PC-9 (cell line): Measurements from ENCODE around the gene BFSP1. TPM values are rescaled to one million over a fixed set of nuclear protein-coding genes. Genes with fewer than 3 reads are reported as not detected.

Experiments used
- BruUV-seq: library from RNA; stranded (reverse); fragments of 400-500 nt; replicated peaks from 2 replicates; lab custom pipeline; 2021; lab: Mats Ljungman, UMichigan
- CTCF ChIA-PET: fragments of 300-600 bp; sonication (Branson Sonifier 250); formaldehyde crosslinking; loops from one replicate; lab custom pipeline; 2022; ENCODE audit warnings: antibody characterized with exemption; lab: Charles Lee
- POLR2A ChIA-PET: fragments of 300-600 bp; sonication (Branson Sonifier 250); formaldehyde crosslinking; loops from one replicate; lab custom pipeline; 2022; ENCODE audit warnings: antibody characterized with exemption; ENCODE audit not compliant: unreplicated experiment; lab: Charles Lee
- DNase-seq, 2 experiments: peaks; one replicate each; pipeline versions ENCODE4 v3.0.0 to v3.0.0-alpha.2; 2015 to 2022; ENCODE audit warnings: mixed read lengths in 1 of 2
- H2AFZ ChIP-seq: fragments of 200-600 bp; sonication (generic); 2 replicates; pipeline ENCODE4 v1.8.1; 2017; ENCODE audit warnings: antibody characterized with exemption
- H3F3A ChIP-seq: fragments of 200-600 bp; sonication (generic); 2 replicates; pipeline ENCODE4 v1.8.1; 2017; ENCODE audit warnings: antibody characterized with exemption, mild to moderate bottlenecking, low read depth; ENCODE audit not compliant: insufficient read depth
- H3K27ac ChIP-seq: fragments of 200-600 bp; sonication (generic); 2 replicates; pipeline ENCODE4 v1.6.1; 2016; ENCODE audit warnings: mixed run types
- H3K27me3 ChIP-seq: fragments of 200-600 bp; sonication (generic); 2 replicates; pipeline ENCODE4 v1.6.1; 2016; ENCODE audit warnings: low read depth, mixed run types; ENCODE audit not compliant: insufficient read depth
- H3K36me3 ChIP-seq: fragments of 200-600 bp; sonication (generic); 2 replicates; pipeline ENCODE4 v1.6.1; 2016; ENCODE audit warnings: low read depth, mixed run types
- H3K4me1 ChIP-seq: fragments of 200-600 bp; sonication (generic); replicated peaks from 2 replicates; pipeline ENCODE4 v1.6.1; 2016; ENCODE audit warnings: mixed run types; ENCODE audit not compliant: insufficient read depth
- H3K4me2 ChIP-seq: fragments of 200-600 bp; sonication (generic); 2 replicates; pipeline ENCODE4 v1.6.1; 2017; ENCODE audit warnings: mixed run types
- H3K4me3 ChIP-seq: fragments of 200-600 bp; sonication (generic); 2 replicates; pipeline ENCODE4 v1.6.1; 2016; ENCODE audit warnings: mixed run types
- H3K79me2 ChIP-seq: fragments of 200-600 bp; sonication (generic); 2 replicates; pipeline ENCODE4 v1.6.1; 2017; ENCODE audit warnings: low read depth, mixed run types
- H3K9me2 ChIP-seq: fragments of 200-600 bp; sonication (generic); 2 replicates; pipeline ENCODE4 v1.8.1; 2017; ENCODE audit warnings: mild to moderate bottlenecking; ENCODE audit not compliant: insufficient read depth
- H3K9me3 ChIP-seq: fragments of 200-600 bp; sonication (generic); 2 replicates; pipeline ENCODE4 v1.8.1; 2016; ENCODE audit warnings: low read depth; ENCODE audit not compliant: insufficient read depth
- H4K20me1 ChIP-seq: fragments of 200-600 bp; sonication (generic); 2 replicates; pipeline ENCODE4 v1.8.1; 2017; ENCODE audit not compliant: insufficient read depth
- EZH2 ChIP-seq: fragments of 200-600 bp; sonication (generic); IDR thresholded peaks from 2 replicates; pipeline ENCODE4 v1.8.0; 2017; ENCODE audit warnings: antibody characterized with exemption, low read depth
- intact Hi-C: fragments of 100-400 bp; cut with micrococcal nuclease; formaldehyde crosslinking; loops from one replicate; pipeline ENCODE4 v1.10.0; 2022; ENCODE audit not compliant: unreplicated experiment
- total RNA-seq: library from RNA; stranded (reverse); gene quantifications from 2 replicates; pipeline ENCODE4 v1.2.3, GENCODE V29; 2021
- TF ChIP-seq, protein P1 (sequence below): fragments of 200-600 bp; sonication (generic); conservative IDR thresholded peaks from 2 replicates; pipeline ENCODE4 v1.6.1; 2017; ENCODE audit warnings: mixed run types, antibody characterized with exemption, mild to moderate bottlenecking, moderate library complexity

BFSP1 gene
- total RNA-seq, 1 experiment from 2014 or later: 13.8 TPM

DNA sequence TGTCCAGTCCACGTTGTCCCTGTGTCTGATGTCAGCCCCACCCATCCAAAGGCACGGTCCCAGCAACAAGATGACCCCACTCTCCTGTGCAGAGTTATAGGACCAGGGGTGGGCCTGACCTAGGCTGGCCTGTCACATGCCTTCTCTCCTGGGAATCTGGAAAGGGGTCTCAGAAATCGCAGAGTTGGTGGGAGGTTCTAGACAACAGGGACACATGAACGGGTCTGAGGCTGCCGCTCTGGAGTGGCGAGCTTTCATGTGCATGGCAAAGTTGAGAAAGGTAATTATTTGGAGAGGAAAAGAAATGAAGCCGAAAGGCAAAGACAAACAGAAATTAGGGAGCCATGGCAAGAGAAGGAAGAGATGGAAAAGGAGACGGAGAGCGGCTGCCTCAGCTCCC is 29.5 kb downstream of the BFSP1 start:
- Histone ChIP-seq H3K4me1 (peaks cover 12% of the 10 kb centered on the region), H3K27ac (no peak overlapping the region), H3K36me3 (no peaks in the 10 kb centered on the region), H3K79me2 (no peaks in the 10 kb centered on the region), H3K27me3 (no peaks in the 10 kb centered on the region), H3K4me3 (no peak overlapping the region), H2AFZ (no peak overlapping the region), H4K20me1 (no peaks in the 10 kb centered on the region), H3K9me3 (no peaks in the 10 kb centered on the region), H3K4me2 (no peak overlapping the region), H3K9me2 (no peaks in the 10 kb centered on the region), H3F3A (peaks cover 3% of the 10 kb centered on the region; the same call in 1 of the 2 replicates)
- CTCF ChIA-PET: interaction anchor here (0.5 kb wide), 1 partner anchor 454 kb away, joined by 10 read pairs; no protein-coding TSS in a partner anchor
- TF ChIP-seq, protein P1, sequence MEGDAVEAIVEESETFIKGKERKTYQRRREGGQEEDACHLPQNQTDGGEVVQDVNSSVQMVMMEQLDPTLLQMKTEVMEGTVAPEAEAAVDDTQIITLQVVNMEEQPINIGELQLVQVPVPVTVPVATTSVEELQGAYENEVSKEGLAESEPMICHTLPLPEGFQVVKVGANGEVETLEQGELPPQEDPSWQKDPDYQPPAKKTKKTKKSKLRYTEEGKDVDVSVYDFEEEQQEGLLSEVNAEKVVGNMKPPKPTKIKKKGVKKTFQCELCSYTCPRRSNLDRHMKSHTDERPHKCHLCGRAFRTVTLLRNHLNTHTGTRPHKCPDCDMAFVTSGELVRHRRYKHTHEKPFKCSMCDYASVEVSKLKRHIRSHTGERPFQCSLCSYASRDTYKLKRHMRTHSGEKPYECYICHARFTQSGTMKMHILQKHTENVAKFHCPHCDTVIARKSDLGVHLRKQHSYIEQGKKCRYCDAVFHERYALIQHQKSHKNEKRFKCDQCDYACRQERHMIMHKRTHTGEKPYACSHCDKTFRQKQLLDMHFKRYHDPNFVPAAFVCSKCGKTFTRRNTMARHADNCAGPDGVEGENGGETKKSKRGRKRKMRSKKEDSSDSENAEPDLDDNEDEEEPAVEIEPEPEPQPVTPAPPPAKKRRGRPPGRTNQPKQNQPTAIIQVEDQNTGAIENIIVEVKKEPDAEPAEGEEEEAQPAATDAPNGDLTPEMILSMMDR: no peak
- no peak for TF ChIP-seq EZH2
- DNase-seq: no peak
- POLR2A ChIA-PET: no interaction called here
- no TSS peak for BruUV-seq
- intact Hi-C loops: loop anchor here (10.0 kb wide), 1 partner anchor 773 kb away; no protein-coding TSS in a partner anchor

DNA sequence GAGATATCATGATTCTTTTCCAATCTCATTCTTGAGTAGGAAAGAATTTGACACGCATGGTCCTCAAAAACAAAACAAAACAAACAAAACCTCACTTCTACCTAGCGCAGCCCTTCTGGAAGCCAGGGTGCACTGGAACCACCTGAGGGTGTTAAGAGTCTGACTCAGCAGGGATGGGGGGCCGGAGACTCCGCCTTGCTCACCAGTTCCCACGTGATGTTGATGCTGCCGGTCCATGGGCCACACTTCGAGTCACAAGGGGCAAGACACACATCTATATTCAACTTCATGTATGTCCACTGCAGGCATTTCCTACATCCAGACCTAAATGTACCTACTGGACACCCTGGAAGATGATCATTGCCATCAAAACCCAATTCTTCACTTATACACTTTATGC is 30.4 kb downstream of the BFSP1 start:
- no peaks in the 10 kb centered on the region for H3K27me3 ChIP-seq
- no peaks in the 10 kb centered on the region for H4K20me1 ChIP-seq
- H3K4me2 ChIP-seq: no peak overlapping the region
- intact Hi-C loops: loop anchor here (10.0 kb wide), 1 partner anchor 774 kb away; no protein-coding TSS in a partner anchor
- no peak overlapping the region for H2AFZ ChIP-seq
- H3F3A ChIP-seq: peaks cover 3% of the 10 kb centered on the region; the same call in 1 of the 2 replicates
- no peak for DNase-seq
- no peaks in the 10 kb centered on the region for H3K36me3 ChIP-seq
- no peak overlapping the region for H3K4me3 ChIP-seq
- CTCF ChIA-PET: interaction anchor here (0.5 kb wide), 1 partner anchor 455 kb away, joined by 10 read pairs; no protein-coding TSS in a partner anchor
- H3K9me3 ChIP-seq: no peaks in the 10 kb centered on the region
- no peaks in the 10 kb centered on the region for H3K79me2 ChIP-seq
- no peak overlapping the region for H3K27ac ChIP-seq
- POLR2A ChIA-PET: no interaction called here
- peaks cover 12% of the 10 kb centered on the region for H3K4me1 ChIP-seq
- no peak for TF ChIP-seq EZH2
- TF ChIP-seq, protein P1: no peak
- H3K9me2 ChIP-seq: no peaks in the 10 kb centered on the region
- no TSS peak for BruUV-seq

DNA sequence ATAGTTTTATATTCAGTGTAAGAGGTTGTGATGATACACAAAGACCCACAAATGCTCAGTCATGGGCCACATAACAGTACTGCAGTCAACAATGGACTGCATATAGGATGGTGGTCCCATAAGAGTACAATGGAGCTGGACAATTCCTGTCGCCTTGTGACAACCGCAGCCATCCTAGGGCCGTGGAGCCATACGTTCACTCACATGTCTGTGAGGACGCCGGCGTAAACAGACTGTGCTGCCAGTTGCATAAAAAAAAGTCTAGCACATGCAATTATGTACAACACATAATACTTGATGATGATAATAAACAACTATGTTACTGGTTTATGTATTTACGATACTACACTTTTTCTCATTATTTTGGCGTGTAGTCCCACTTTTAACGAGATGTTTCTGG is 30.9 kb downstream of the BFSP1 start:
- intact Hi-C loops: loop anchor here (10.0 kb wide), 1 partner anchor 775 kb away; no protein-coding TSS in a partner anchor
- POLR2A ChIA-PET: no interaction called here

More for the DNA sequence above, 30.9 kb downstream of the BFSP1 start:
- TF ChIP-seq EZH2: no peak
- TF ChIP-seq, protein P1: no peak
- Histone ChIP-seq H3F3A (peaks cover 3% of the 10 kb centered on the region; the same call in 1 of the 2 replicates), H2AFZ (no peak overlapping the region), H4K20me1 (no peaks in the 10 kb centered on the region), H3K4me1 (peaks cover 11% of the 10 kb centered on the region), H3K36me3 (no peaks in the 10 kb centered on the region), H3K9me2 (no peaks in the 10 kb centered on the region), H3K79me2 (no peaks in the 10 kb centered on the region), H3K27me3 (no peaks in the 10 kb centered on the region), H3K4me2 (no peak overlapping the region), H3K4me3 (no peak overlapping the region), H3K9me3 (no peaks in the 10 kb centered on the region), H3K27ac (no peak overlapping the region)
- CTCF ChIA-PET: no interaction called here
- BruUV-seq: no TSS peak
- no peak for DNase-seq
